HepG2 (cell line): ENCODE results near the gene ZNF615. TPM values are rescaled to one million over a fixed set of nuclear protein-coding genes. Genes with fewer than 3 reads are reported as not detected.

ENCODE experiments used
- CCAR2 ChIP-seq: fragments of 200-400 bp; formaldehyde crosslinking; optimal IDR thresholded peaks from 2 replicates; pipeline ENCODE3; 2018; ENCODE audit warnings: low read depth, mild to moderate bottlenecking, low read length, moderate library complexity
- ESRRA ChIP-seq: sonication (generic); formaldehyde crosslinking; IDR thresholded peaks from 2 replicates; pipeline ENCODE4 v1.5.1; 2020; ENCODE audit warnings: mild to moderate bottlenecking, low read depth, missing genetic modification reagents
- KAT7 ChIP-seq: IDR thresholded peaks from 2 replicates; pipeline ENCODE4 v1.6.1; 2018; ENCODE audit warnings: borderline replicate concordance, missing compliant biosample characterization
- NCOA5 ChIP-seq: sonication (generic); formaldehyde crosslinking; IDR thresholded peaks from 2 replicates; pipeline ENCODE4 v1.4.0; 2020; ENCODE audit warnings: missing genetic modification reagents
- PHB2 ChIP-seq: fragments of 450-650 bp; IDR thresholded peaks from 2 replicates; pipeline ENCODE4 v1.6.1; 2018; ENCODE audit not compliant: partially characterized antibody
- PHF20 ChIP-seq: sonication (generic); formaldehyde crosslinking; IDR thresholded peaks from 2 replicates; pipeline ENCODE4 v1.5.0; 2020; ENCODE audit warnings: mild to moderate bottlenecking, missing genetic modification reagents
- PHF8 ChIP-seq: sonication (generic); formaldehyde crosslinking; IDR thresholded peaks from 2 replicates; pipeline ENCODE4 v1.5.0; 2020; ENCODE audit warnings: missing genetic modification reagents
- SOX13 ChIP-seq, 3 experiments: fragments of 450-650 bp in 1 of 3; sonication (generic) in 1 of 3; formaldehyde crosslinking in 1 of 3; IDR thresholded peaks in 2 of 3; conservative IDR thresholded peaks in 1 of 3; 2 replicates each; pipeline versions ENCODE4 v1.5.0 to v1.6.1; 2016 to 2020; ENCODE audit warnings: antibody characterized with exemption in 1 of 3, mild to moderate bottlenecking in 1 of 3, missing compliant biosample characterization in 1 of 3, missing genetic modification reagents in 1 of 3, moderate library complexity in 1 of 3
- SP1 ChIP-seq, 2 experiments: fragments of 450-650 bp in 1 of 2; sonication (generic) in 1 of 2; formaldehyde crosslinking in 1 of 2; IDR thresholded peaks; 2 replicates each; pipeline versions ENCODE4 v1.4.0 to v1.6.1; 2016 to 2020; ENCODE audit warnings: missing genetic modification reagents in 1 of 2
- SRSF4 ChIP-seq: fragments of 200-400 bp; formaldehyde crosslinking; IDR thresholded peaks from one replicate; pipeline ENCODE4 v1.6.1; 2018; ENCODE audit warnings: mild to moderate bottlenecking, low read depth, low read length, moderate library complexity; ENCODE audit not compliant: poor library complexity, severe bottlenecking
- ZNF30 ChIP-seq: sonication (generic); formaldehyde crosslinking; IDR thresholded peaks from 2 replicates; pipeline ENCODE4 v1.5.0; 2020; ENCODE audit warnings: mild to moderate bottlenecking, missing genetic modification reagents
- ZNF432 ChIP-seq: sonication (generic); formaldehyde crosslinking; IDR thresholded peaks from 2 replicates; pipeline ENCODE4 v1.5.0; 2020; ENCODE audit warnings: missing genetic modification reagents, mild to moderate bottlenecking, borderline replicate concordance
- ZNF530 ChIP-seq: sonication (generic); formaldehyde crosslinking; IDR thresholded peaks from 2 replicates; pipeline ENCODE4 v1.5.0; 2020; ENCODE audit warnings: low read depth, mild to moderate bottlenecking, missing genetic modification reagents
- ZNF883 ChIP-seq: sonication (generic); formaldehyde crosslinking; IDR thresholded peaks from 2 replicates; pipeline ENCODE4 v1.5.1; 2020; ENCODE audit warnings: mild to moderate bottlenecking, missing genetic modification reagents; ENCODE audit errors: not compliant biosample characterization
- polyA plus RNA-seq, 8 experiments: library from polyadenylated mRNA; depleted of rRNA in 3 of 8; stranded (reverse) in 7 of 8; unstranded in 1 of 8; fragments of >200 nt; fragmentation: Illumina TruSeq in 4 of 8; extraction: Trizol in 4 of 8; gene quantifications; 2 replicates each; pipeline versions ENCODE4 v1.2.1 to v1.2.3, GENCODE V29; 2011 to 2016; ENCODE audit warnings: low read depth in 4 of 8, missing spikeins in 1 of 8, mixed read lengths in 1 of 8; ENCODE audit not compliant: insufficient read depth in 1 of 8
- total RNA-seq, 5 experiments: library from RNA; depleted of rRNA; stranded (reverse); fragments of >200 nt; fragmentation: Illumina TruSeq; extraction: Trizol; gene quantifications; 2 replicates each; pipeline ENCODE4 v1.2.3, GENCODE V29; 2016; ENCODE audit warnings: low read depth in 1 of 5
- TF ChIP-seq, protein P1 (sequence below): IDR thresholded peaks from 2 replicates; pipeline ENCODE4 v1.6.1; 2012; ENCODE audit warnings: low read length, improper control_type of control experiment
- TF ChIP-seq, protein P2 (sequence below), 2 experiments: sonication (generic) in 1 of 2; formaldehyde crosslinking in 1 of 2; IDR thresholded peaks; 2 replicates each; pipeline versions ENCODE4 v1.4.0 to v1.6.1; 2018 to 2020; ENCODE audit warnings: missing genetic modification reagents in 2 of 2, borderline replicate concordance in 1 of 2, low read depth in 1 of 2, mild to moderate bottlenecking in 1 of 2, missing biosample characterization in 1 of 2
- TF ChIP-seq, protein P3 (sequence below), 2 experiments: sonication (generic) in 1 of 2; formaldehyde crosslinking in 1 of 2; IDR thresholded peaks; 2 replicates each; pipeline versions ENCODE4 v1.4.0 to v1.6.1; 2016 to 2020; ENCODE audit warnings: borderline replicate concordance in 1 of 2, low read depth in 1 of 2, mild to moderate bottlenecking in 1 of 2, missing genetic modification reagents in 1 of 2

ZNF615 gene
- total and polyA plus RNA-seq, 2 of the 13 experiments (the other 11 are each of a cell fraction or from before 2014, with no cell fraction given) = 5.2 to 7.8 TPM

DNA sequence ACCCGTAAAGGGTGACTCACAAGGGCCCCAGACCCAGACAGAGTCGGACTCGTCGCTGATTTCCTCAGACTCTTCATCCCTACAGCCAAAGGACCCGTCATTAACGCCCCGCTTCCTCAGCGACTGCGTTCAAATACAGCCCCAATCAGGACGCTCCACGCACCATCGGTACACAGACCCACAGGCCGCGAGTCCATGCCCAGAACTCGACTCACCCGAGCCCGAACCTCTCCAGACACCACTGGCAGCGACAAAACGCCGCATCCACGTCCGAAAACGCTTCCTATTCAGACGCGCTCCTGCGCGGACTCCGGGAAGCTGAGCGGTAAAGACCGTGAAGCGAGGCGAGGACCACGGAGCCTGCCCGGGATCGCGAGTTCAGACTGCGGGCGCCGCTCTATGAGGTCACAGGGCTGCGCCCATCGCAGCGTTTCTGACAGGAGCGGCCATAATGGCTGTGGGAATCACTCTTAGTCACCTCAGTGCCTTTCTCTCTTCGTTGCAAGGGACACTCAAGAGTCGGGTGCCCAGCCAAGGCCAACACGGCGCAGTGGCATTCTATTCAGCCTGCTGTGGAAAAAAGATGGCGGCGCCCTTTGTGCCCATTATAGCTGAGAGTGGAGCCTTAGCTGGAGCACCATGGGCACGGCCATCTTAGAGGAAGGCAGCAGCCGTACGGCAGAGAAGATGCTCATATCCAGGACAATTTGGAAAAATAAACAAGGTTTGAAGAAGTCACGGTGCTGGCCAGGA is 20.2 kb upstream of the ZNF615 start, which contains the start of gene ZNF614 (continued):
- TF ChIP-seq PHF20 (CRISPR knock-in tag) = peak; percentile 91
- no peak for TF ChIP-seq SOX13 (IDR thresholded peaks at IDR 0.05)
- peak in 1 of 2 experiments; percentile 41; a peak in 1 of 4 replicates for TF ChIP-seq SOX13 (CRISPR knock-in tag; conservative IDR thresholded peaks at IDR 0.05 in 1 of 2, IDR thresholded peaks at IDR 0.05 in 1 of 2)
- TF ChIP-seq PHF8 (CRISPR knock-in tag) = peak; percentile 95
- TF ChIP-seq, protein P1, sequence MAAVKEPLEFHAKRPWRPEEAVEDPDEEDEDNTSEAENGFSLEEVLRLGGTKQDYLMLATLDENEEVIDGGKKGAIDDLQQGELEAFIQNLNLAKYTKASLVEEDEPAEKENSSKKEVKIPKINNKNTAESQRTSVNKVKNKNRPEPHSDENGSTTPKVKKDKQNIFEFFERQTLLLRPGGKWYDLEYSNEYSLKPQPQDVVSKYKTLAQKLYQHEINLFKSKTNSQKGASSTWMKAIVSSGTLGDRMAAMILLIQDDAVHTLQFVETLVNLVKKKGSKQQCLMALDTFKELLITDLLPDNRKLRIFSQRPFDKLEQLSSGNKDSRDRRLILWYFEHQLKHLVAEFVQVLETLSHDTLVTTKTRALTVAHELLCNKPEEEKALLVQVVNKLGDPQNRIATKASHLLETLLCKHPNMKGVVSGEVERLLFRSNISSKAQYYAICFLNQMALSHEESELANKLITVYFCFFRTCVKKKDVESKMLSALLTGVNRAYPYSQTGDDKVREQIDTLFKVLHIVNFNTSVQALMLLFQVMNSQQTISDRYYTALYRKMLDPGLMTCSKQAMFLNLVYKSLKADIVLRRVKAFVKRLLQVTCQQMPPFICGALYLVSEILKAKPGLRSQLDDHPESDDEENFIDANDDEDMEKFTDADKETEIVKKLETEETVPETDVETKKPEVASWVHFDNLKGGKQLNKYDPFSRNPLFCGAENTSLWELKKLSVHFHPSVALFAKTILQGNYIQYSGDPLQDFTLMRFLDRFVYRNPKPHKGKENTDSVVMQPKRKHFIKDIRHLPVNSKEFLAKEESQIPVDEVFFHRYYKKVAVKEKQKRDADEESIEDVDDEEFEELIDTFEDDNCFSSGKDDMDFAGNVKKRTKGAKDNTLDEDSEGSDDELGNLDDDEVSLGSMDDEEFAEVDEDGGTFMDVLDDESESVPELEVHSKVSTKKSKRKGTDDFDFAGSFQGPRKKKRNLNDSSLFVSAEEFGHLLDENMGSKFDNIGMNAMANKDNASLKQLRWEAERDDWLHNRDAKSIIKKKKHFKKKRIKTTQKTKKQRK = no peak
- TF ChIP-seq KAT7 (CRISPR knock-in tag) = peak; percentile 74; the same call in 1 of the 2 replicates
- no peak for TF ChIP-seq PHB2
- TF ChIP-seq ZNF432 (CRISPR knock-in tag) = no peak
- peak; percentile 87; the same call in 1 of the 2 replicates for TF ChIP-seq ZNF30 (CRISPR knock-in tag)
- no peak for TF ChIP-seq CCAR2
- no peak for TF ChIP-seq ZNF530
- TF ChIP-seq, protein P2, sequence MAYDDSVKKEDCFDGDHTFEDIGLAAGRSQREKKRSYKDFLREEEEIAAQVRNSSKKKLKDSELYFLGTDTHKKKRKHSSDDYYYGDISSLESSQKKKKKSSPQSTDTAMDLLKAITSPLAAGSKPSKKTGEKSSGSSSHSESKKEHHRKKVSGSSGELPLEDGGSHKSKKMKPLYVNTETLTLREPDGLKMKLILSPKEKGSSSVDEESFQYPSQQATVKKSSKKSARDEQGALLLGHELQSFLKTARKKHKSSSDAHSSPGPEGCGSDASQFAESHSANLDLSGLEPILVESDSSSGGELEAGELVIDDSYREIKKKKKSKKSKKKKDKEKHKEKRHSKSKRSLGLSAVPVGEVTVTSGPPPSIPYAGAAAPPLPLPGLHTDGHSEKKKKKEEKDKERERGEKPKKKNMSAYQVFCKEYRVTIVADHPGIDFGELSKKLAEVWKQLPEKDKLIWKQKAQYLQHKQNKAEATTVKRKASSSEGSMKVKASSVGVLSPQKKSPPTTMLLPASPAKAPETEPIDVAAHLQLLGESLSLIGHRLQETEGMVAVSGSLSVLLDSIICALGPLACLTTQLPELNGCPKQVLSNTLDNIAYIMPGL (CRISPR knock-in tag; IDR thresholded peaks at IDR 0.05; ENCODE audit: borderline replicate concordance in 1 of 2, low read depth in 1 of 2) = peak; percentile 80 to 91; a peak in 3 of 4 replicates
- TF ChIP-seq SRSF4 = no peak
- TF ChIP-seq, protein P3, sequence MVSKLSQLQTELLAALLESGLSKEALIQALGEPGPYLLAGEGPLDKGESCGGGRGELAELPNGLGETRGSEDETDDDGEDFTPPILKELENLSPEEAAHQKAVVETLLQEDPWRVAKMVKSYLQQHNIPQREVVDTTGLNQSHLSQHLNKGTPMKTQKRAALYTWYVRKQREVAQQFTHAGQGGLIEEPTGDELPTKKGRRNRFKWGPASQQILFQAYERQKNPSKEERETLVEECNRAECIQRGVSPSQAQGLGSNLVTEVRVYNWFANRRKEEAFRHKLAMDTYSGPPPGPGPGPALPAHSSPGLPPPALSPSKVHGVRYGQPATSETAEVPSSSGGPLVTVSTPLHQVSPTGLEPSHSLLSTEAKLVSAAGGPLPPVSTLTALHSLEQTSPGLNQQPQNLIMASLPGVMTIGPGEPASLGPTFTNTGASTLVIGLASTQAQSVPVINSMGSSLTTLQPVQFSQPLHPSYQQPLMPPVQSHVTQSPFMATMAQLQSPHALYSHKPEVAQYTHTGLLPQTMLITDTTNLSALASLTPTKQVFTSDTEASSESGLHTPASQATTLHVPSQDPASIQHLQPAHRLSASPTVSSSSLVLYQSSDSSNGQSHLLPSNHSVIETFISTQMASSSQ (IDR thresholded peaks at IDR 0.05; ENCODE audit: low read depth) = no peak
- TF ChIP-seq, protein P3 (CRISPR knock-in tag; IDR thresholded peaks at IDR 0.05; ENCODE audit: borderline replicate concordance) = peak; percentile 77; the same call in 1 of the 2 replicates
- TF ChIP-seq SP1 (IDR thresholded peaks at IDR 0.05) = no peak
- peak; percentile 30; the same call in 1 of the 2 replicates for TF ChIP-seq SP1 (CRISPR knock-in tag; IDR thresholded peaks at IDR 0.05)
- TF ChIP-seq ESRRA = no peak; the same call in 1 of the 2 replicates
- TF ChIP-seq ZNF883 = no peak
- no peak for TF ChIP-seq NCOA5 (CRISPR knock-in tag)
